ENCODE results near the gene ANK3. TPM values are rescaled to one million over a fixed set of nuclear protein-coding genes. Genes with fewer than 3 reads are reported as not detected.

ANK3 gene
- total RNA-seq, 1 donor from 2014 or later: 12.6 TPM

- TF ChIP-seq CTCF (IDR thresholded peaks at IDR 0.05; ENCODE audit: unreplicated experiment): no peak
- H3K4me1 Mint-ChIP-seq (ENCODE audit: unreplicated experiment): peaks cover 6% of the 10 kb centered on the region
- DNase-seq (ENCODE audit: low spot score): no peak
- peaks cover 5% of the 10 kb centered on the region for H3K27me3 Mint-ChIP-seq (ENCODE audit: unreplicated experiment)
- H3K4me3 Mint-ChIP-seq (ENCODE audit: unreplicated experiment): no peak overlapping the region
- peaks cover 3% of the 10 kb centered on the region for H3K36me3 Mint-ChIP-seq (ENCODE audit: low read depth, unreplicated experiment)
- no peaks in the 10 kb centered on the region for H3K9me3 Mint-ChIP-seq (ENCODE audit: unreplicated experiment)
- H3K27ac Mint-ChIP-seq (ENCODE audit: unreplicated experiment): no peak overlapping the region
These were observed 241.3 kb downstream of the ANK3 start for GRCh38 chr10:60148266-60148840.

- Mint-ChIP-seq H3K4me3 (ENCODE audit: unreplicated experiment) (no peak overlapping the region), H3K27me3 (ENCODE audit: unreplicated experiment) (peaks cover 5% of the 10 kb centered on the region), H3K4me1 (ENCODE audit: unreplicated experiment) (peaks cover 6% of the 10 kb centered on the region), H3K36me3 (ENCODE audit: low read depth, unreplicated experiment) (peaks cover 3% of the 10 kb centered on the region), H3K27ac (ENCODE audit: unreplicated experiment) (no peak overlapping the region), H3K9me3 (ENCODE audit: unreplicated experiment) (no peaks in the 10 kb centered on the region)
- DNase-seq (ENCODE audit: low spot score): no peak
- TF ChIP-seq CTCF (IDR thresholded peaks at IDR 0.05; ENCODE audit: unreplicated experiment): no peak
These were observed 242.0 kb downstream of the ANK3 start for GRCh38 chr10:60147576-60148265.

GRCh38 chr10:60147025-60147424 is 242.7 kb downstream of the ANK3 start:
- DNase-seq (ENCODE audit: low spot score): no peak

GRCh38 chr10:60144099-60144498 is 245.6 kb downstream of the ANK3 start:
- Mint-ChIP-seq H3K4me3 (ENCODE audit: unreplicated experiment) (no peak overlapping the region), H3K4me1 (ENCODE audit: unreplicated experiment) (peaks cover 6% of the 10 kb centered on the region), H3K36me3 (ENCODE audit: low read depth, unreplicated experiment) (no peaks in the 10 kb centered on the region), H3K27ac (ENCODE audit: unreplicated experiment) (no peak overlapping the region), H3K9me3 (ENCODE audit: unreplicated experiment) (no peaks in the 10 kb centered on the region), H3K27me3 (ENCODE audit: unreplicated experiment) (peaks cover 1% of the 10 kb centered on the region)
- no peak for DNase-seq (ENCODE audit: low spot score)
- no peak for TF ChIP-seq CTCF (IDR thresholded peaks at IDR 0.05; ENCODE audit: unreplicated experiment)

More at GRCh38 chr10:60147025-60147424, 242.7 kb downstream of the ANK3 start:
- peaks cover 3% of the 10 kb centered on the region for H3K36me3 Mint-ChIP-seq (ENCODE audit: low read depth, unreplicated experiment)
- no peak for TF ChIP-seq CTCF (IDR thresholded peaks at IDR 0.05; ENCODE audit: unreplicated experiment)
- peaks cover 6% of the 10 kb centered on the region for H3K4me1 Mint-ChIP-seq (ENCODE audit: unreplicated experiment)
- no peaks in the 10 kb centered on the region for H3K9me3 Mint-ChIP-seq (ENCODE audit: unreplicated experiment)
- no peak overlapping the region for H3K27ac Mint-ChIP-seq (ENCODE audit: unreplicated experiment)
- no peak overlapping the region for H3K4me3 Mint-ChIP-seq (ENCODE audit: unreplicated experiment)
- H3K27me3 Mint-ChIP-seq (ENCODE audit: unreplicated experiment): peaks cover 3% of the 10 kb centered on the region

- H3K27ac Mint-ChIP-seq (ENCODE audit: unreplicated experiment): no peak overlapping the region
- H3K27me3 Mint-ChIP-seq (ENCODE audit: unreplicated experiment): peaks cover 1% of the 10 kb centered on the region
- TF ChIP-seq CTCF (IDR thresholded peaks at IDR 0.05; ENCODE audit: unreplicated experiment): no peak
- no peaks in the 10 kb centered on the region for H3K36me3 Mint-ChIP-seq (ENCODE audit: low read depth, unreplicated experiment)
- H3K4me1 Mint-ChIP-seq (ENCODE audit: unreplicated experiment): peaks cover 6% of the 10 kb centered on the region
- H3K4me3 Mint-ChIP-seq (ENCODE audit: unreplicated experiment): no peak overlapping the region
- no peak for DNase-seq (ENCODE audit: low spot score)
- no peaks in the 10 kb centered on the region for H3K9me3 Mint-ChIP-seq (ENCODE audit: unreplicated experiment)
These were observed 246.9 kb downstream of the ANK3 start for GRCh38 chr10:60142736-60143135.

All from endothelial cell (in vitro differentiated cells).